Stimulated activated CD8-positive, alpha-beta memory T cell treated with anti-CD3 and anti-CD28 coated beads, Interleukin-12 subunit alpha, Interleukin-12 subunit beta, amount 100 ng/mL, for 1 hour (primary cell): ENCODE measurements around the gene RNPEP.
"Not testable (repeated sequence)": the region's sequence is repeated elsewhere in the genome, so short reads cannot be mapped to it uniquely, and the experiment has no call there.

ENCODE experiments used
- DNase-seq: peaks from one replicate; pipeline ENCODE4 v3.0.0-alpha.2; 2020; ENCODE audit warnings: low read depth

RNPEP gene

GRCh38 chr1:202010180-202011015 is 27.9 kb downstream of the RNPEP start, which contains the start of gene ELF3:
ELF3 (plus strand) TSS chr1:202010587; CDS start chr1:202011137, 550 bp downstream.
- DNase-seq, result no peak

GRCh38 chr1:202011994-202012393 is 29.5 kb downstream of the RNPEP start:
- DNase-seq, result no peak

- no peak for DNase-seq
Measured at GRCh38 chr1:202012544-202013478, 30.4 kb downstream of the RNPEP start.

GRCh38 chr1:202013603-202014002 is 31.2 kb downstream of the RNPEP start:
- DNase-seq, result no peak

GRCh38 chr1:202014060-202014459 is 31.6 kb downstream of the RNPEP start:
- DNase-seq, result no peak

GRCh38 chr1:202014915-202015661 is 32.6 kb downstream of the RNPEP start:
- no peak for DNase-seq

- no peak for DNase-seq
Measured at GRCh38 chr1:202015662-202015937, 33.2 kb downstream of the RNPEP start.

- no peak for DNase-seq
Measured at GRCh38 chr1:202016022-202016810, 33.8 kb downstream of the RNPEP start.

- DNase-seq, result no peak
Measured at GRCh38 chr1:202016811-202017748, 34.6 kb downstream of the RNPEP start.

GRCh38 chr1:202017749-202018467 is 35.5 kb downstream of the RNPEP start:
- DNase-seq, result no peak

GRCh38 chr1:202018468-202019234 is 36.2 kb downstream of the RNPEP start:
- DNase-seq, result no peak

GRCh38 chr1:202019235-202019558 is 36.7 kb downstream of the RNPEP start:
- not testable (repeated sequence) for DNase-seq

GRCh38 chr1:202023001-202023433 is 40.6 kb downstream of the RNPEP start:
- no peak for DNase-seq

GRCh38 chr1:202029171-202029665 is 46.8 kb downstream of the RNPEP start:
- DNase-seq, result no peak

- no peak for DNase-seq
Measured at GRCh38 chr1:202029727-202030126, 47.3 kb downstream of the RNPEP start.

GRCh38 chr1:202031796-202032195 is 49.3 kb downstream of the RNPEP start:
- DNase-seq, result no peak

GRCh38 chr1:202034149-202034682 is 51.8 kb downstream of the RNPEP start:
- no peak for DNase-seq

- DNase-seq, result no peak
Measured at GRCh38 chr1:202034683-202035462, 52.4 kb downstream of the RNPEP start.
